ENCODE results near the gene ZNF880.

The ZNF880 gene

GRCh38 chr19:52391135-52391534, 21.4 kb downstream of the ZNF880 start:
- Histone ChIP-seq H3K36me3 (ENCODE audit: control insufficient read depth, insufficient read depth, low read length) (no peaks in the 10 kb centered on the region), H3K4me3 (ENCODE audit: low read length) (no peak overlapping the region), H3K9me3 (ENCODE audit: control insufficient read depth, low read length) (peaks cover 13% of the 10 kb centered on the region), H3K27me3 (ENCODE audit: control insufficient read depth, insufficient read depth, low read length) (no peaks in the 10 kb centered on the region), H3K4me1 (ENCODE audit: control insufficient read depth, insufficient read depth, low read length) (no peaks in the 10 kb centered on the region), H3K9ac (ENCODE audit: low read length) (no peak overlapping the region)

- Histone ChIP-seq H3K27me3 (ENCODE audit: control insufficient read depth, insufficient read depth, low read length) (no peaks in the 10 kb centered on the region), H3K4me3 (ENCODE audit: low read length) (peak within 1 kb of the TSS; percentile 100), H3K9me3 (ENCODE audit: control insufficient read depth, low read length) (peaks cover 10% of the 10 kb centered on the region), H3K36me3 (ENCODE audit: control insufficient read depth, insufficient read depth, low read length) (no peaks in the 10 kb centered on the region), H3K9ac (ENCODE audit: low read length) (peak within 1 kb of the TSS; percentile 71), H3K4me1 (ENCODE audit: control insufficient read depth, insufficient read depth, low read length) (peaks cover 14% of the 10 kb centered on the region)
These were observed 27.8 kb downstream of the ZNF880 start, which contains the start of gene ZNF528 for GRCh38 chr19:52397310-52398080. TSS of gene ZNF528 (plus strand) at chr19:52397849. CDS start at chr19:52402014, 4,165 bp downstream.

- peaks cover 14% of the 10 kb centered on the region for H3K4me1 ChIP-seq (ENCODE audit: control insufficient read depth, insufficient read depth, low read length)
These were observed 28.3 kb downstream of the ZNF880 start for GRCh38 chr19:52398081-52398441.

GRCh38 chr19:52410276-52410675, 40.6 kb downstream of the ZNF880 start:
- Histone ChIP-seq H3K9ac (ENCODE audit: low read length) (no peak overlapping the region), H3K4me3 (ENCODE audit: low read length) (no peak overlapping the region), H3K36me3 (ENCODE audit: control insufficient read depth, insufficient read depth, low read length) (peaks cover 7% of the 10 kb centered on the region), H3K4me1 (ENCODE audit: control insufficient read depth, insufficient read depth, low read length) (no peaks in the 10 kb centered on the region), H3K27me3 (ENCODE audit: control insufficient read depth, insufficient read depth, low read length) (no peaks in the 10 kb centered on the region), H3K9me3 (ENCODE audit: control insufficient read depth, low read length) (peaks cover 8% of the 10 kb centered on the region)

More at GRCh38 chr19:52398081-52398441, 28.3 kb downstream of the ZNF880 start:
- H3K9ac ChIP-seq (ENCODE audit: low read length), result peak overlapping the region; percentile 71
- no peaks in the 10 kb centered on the region for H3K36me3 ChIP-seq (ENCODE audit: control insufficient read depth, insufficient read depth, low read length)
- peak overlapping the region; percentile 100 for H3K4me3 ChIP-seq (ENCODE audit: low read length)
- H3K27me3 ChIP-seq (ENCODE audit: control insufficient read depth, insufficient read depth, low read length), result no peaks in the 10 kb centered on the region
- H3K9me3 ChIP-seq (ENCODE audit: control insufficient read depth, low read length), result peaks cover 10% of the 10 kb centered on the region

DNA sequence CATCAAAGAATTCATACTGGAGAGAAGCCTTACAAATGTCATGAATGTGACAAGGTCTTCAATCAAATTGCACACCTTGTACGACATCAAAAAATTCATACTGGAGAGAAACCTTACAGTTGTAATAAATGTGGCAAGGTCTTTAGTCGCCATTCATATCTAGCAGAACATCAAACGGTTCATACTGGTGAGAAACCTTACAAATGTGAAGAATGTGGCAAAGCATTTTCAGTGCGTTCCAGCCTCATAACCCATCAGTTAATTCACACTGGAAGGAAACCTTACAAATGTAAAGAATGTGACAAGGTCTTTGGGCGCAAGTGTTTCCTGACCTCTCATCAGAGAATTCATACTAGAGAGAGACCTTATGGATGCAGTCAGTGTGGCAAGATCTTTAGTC, 46.0 kb downstream of the ZNF880 start:
- Histone ChIP-seq H3K4me3 (ENCODE audit: low read length) (no peak overlapping the region), H3K27me3 (ENCODE audit: control insufficient read depth, insufficient read depth, low read length) (no peaks in the 10 kb centered on the region), H3K9me3 (ENCODE audit: control insufficient read depth, low read length) (peaks cover 11% of the 10 kb centered on the region), H3K9ac (ENCODE audit: low read length) (no peak overlapping the region), H3K4me1 (ENCODE audit: control insufficient read depth, insufficient read depth, low read length) (no peaks in the 10 kb centered on the region), H3K36me3 (ENCODE audit: control insufficient read depth, insufficient read depth, low read length) (no peaks in the 10 kb centered on the region)

GRCh38 chr19:52428937-52429336, 59.2 kb downstream of the ZNF880 start, which contains the start of gene ZNF534:
TSS of gene ZNF534 (plus strand) at chr19:52429148. CDS start at chr19:52431475, 2,327 bp downstream.
- H3K36me3 ChIP-seq (ENCODE audit: control insufficient read depth, insufficient read depth, low read length), result no peaks in the 10 kb centered on the region
- H3K4me1 ChIP-seq (ENCODE audit: control insufficient read depth, insufficient read depth, low read length), result no peaks in the 10 kb centered on the region
- H3K4me3 ChIP-seq (ENCODE audit: low read length), result no peak within 1 kb of the TSS
- H3K27me3 ChIP-seq (ENCODE audit: control insufficient read depth, insufficient read depth, low read length), result no peaks in the 10 kb centered on the region
- H3K9ac ChIP-seq (ENCODE audit: low read length), result no peak within 1 kb of the TSS
- H3K9me3 ChIP-seq (ENCODE audit: control insufficient read depth, low read length), result no peaks in the 10 kb centered on the region
